ENCODE results near the gene C1S.
"Not testable (repeated sequence)": the region's sequence is repeated elsewhere in the genome, so short reads cannot be mapped to it uniquely, and the experiment has no call there.

The C1S gene

DNA sequence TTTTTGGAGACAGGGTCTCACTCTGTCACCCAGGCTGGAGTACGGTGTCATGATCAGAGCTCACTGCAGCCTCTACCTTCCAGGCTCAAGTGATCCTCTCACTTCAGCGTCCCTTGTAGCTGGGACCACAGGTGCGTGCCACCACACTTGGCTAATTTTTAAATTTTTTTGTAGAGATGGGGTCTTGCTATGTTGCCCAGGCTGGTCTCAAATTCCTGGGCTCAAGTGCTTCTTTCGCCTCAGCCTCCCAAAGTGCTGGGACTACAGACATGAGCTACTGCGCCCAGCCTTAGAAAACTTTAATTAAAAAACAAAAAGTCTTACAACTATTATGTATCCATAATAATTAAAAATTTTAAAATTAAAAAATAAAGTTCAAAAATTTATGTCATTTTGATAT is 46.7 kb downstream of the C1S start:
- DNase-seq = not testable (repeated sequence)

DNA sequence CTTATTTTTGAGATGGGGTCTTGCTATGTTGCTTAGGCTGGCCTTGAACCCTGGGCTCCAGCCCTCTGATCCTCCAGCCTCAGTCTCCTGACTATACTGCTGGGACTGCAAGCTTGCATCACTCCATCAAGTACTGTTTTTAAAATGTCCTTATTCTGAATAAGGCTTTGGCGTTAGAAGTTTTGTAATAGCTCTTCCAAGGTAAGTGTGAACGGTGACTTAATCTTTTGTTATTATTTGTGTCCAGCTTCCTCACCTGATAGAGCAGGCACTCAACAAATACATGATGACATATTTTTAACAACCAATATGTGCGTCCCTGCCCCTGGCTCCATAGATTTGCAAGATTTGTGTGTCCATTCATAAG is 47.1 kb downstream of the C1S start:
- DNase-seq = peak in 1 of 2 experiments; percentile 2

DNA sequence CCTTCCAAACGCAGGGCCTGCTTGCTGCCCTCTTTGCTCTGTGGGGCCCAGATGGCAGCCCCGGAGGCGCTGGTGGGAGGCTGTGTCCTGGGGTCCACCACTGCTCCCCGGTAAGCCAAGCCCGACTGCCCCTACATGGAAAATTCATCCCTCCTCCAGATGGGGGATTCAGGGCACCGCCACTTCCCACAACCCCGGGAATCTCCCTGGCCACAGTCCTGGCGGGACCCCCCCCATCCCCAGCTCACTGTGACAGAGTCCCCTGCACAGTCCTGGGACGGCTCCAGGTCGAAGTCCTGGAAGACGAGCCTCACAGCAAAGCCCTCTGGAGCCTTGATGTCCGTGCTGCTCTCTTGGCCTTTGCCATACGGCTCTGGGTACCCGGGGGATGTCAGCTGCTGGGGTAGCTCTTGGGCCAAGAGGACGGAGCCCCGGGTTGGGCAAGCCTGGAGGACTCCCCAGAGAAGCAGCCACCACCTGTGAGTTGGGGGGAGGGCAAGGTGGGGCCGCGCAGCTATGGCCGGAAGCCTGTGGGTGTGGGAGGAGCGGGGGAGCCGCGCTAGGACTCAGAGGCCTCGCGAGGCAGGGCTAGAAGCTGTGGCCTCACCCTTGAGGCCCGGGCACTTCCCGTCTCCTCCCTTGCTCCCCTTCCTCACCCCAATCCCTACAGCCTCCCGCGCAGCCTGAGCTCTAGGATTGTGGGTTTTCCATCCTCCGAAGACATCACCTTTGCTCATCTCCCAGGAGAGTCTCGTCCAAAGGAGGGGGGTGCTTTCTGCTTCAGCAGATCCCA is 47.7 kb downstream of the C1S start:
- peak; percentile 43 to 59 for DNase-seq

DNA sequence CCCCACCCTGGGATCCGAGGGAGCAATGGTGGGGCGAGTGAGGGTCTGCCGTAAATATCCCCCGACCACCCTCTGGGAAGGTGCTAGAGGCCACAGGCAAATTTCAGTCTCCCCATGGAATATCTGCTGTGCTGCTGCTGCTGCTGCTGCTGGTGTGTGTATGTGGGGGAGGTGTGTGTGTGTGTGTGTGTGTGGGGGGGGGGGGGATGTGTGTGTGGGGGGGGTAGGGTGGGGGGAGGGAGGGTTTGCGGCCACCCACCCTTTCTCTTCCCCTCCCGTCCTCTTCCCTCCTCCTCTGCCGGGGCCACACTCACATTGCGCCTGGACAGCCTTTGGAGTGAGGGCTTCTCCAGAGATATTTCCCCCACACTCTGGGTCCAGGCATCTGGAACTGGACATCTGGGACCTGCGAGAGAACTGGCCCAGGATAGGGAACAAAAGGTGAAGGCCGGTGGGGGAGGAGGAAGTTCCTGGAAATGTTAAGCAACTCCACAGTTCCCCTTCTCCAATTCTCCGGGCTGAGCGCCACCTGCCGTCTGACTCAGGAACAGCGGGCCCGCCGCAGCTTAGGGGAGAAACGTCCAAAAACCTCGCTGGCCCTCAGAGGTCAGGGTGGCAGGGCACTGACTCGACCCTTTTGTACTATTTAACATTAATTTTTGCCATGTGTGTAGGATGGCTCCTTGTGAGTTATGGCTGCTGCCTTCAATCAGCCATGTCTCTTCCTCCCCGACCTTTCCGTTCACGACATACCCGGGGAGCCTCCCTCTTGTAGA is 48.5 kb downstream of the C1S start, which contains the start of gene C1RL:
C1RL (minus strand) TSS at position 419 of the 776 bp plus-strand sequence; CDS start at position 385, 34 bp downstream.
- peak; percentile 48 to 53 for DNase-seq

DNA sequence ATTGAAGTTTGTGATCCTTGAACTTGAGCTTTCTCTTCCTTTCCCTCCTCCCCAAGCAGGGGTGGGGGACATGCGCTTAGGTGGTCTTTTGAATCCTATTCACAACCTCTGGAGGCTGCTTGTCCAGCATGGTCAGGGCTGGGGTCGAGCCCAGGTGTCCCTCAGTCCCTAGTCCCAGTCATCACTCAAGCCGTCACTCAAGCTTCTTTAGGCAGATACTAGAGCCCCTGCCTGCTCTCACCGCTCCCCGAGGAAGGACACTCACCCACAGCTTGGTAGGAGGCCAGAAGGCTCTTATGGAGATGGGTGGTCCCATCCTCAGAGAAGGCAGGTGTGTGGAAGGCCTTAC is 49.0 kb downstream of the C1S start:
- DNase-seq = no peak

DNA sequence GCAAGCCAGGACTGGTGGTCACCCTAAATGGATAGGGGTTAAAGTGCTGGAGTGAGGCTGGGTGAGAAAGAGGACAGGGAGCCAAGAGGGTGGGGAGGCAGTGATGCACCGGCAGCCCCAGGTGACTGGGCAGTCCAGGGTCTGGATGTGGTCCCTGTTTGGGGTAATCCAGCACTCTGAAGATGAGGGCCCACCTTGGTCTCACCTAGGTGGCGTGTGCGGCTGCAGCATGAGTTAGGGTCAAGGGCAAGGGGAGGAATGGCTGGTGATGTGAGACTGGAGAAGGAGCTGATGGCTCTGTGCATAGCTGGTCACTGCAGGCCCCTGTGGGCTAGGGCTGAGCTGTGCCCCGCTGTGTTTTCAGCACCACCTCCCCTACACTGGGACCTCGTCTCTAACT is 50.1 kb downstream of the C1S start:
- no peak for DNase-seq

DNA sequence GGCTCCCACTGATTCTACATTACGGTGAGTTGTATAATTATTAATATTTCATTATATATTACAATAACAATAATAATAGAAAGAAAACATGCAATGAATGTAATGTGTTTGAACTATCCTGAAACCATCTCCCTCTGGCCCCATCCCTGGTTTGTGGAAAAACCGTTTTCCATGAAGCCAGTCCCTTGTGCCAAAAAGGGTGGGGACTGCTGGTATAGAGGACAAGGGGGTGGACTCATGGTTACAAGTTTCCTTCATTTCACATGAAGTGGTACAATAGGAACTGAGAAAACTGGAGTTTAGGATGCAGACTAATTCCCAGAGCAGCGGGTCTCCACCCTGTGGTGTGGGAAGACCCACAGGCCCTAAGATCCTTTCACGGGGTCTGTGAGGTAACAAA is 51.5 kb downstream of the C1S start:
- DNase-seq = no peak

DNA sequence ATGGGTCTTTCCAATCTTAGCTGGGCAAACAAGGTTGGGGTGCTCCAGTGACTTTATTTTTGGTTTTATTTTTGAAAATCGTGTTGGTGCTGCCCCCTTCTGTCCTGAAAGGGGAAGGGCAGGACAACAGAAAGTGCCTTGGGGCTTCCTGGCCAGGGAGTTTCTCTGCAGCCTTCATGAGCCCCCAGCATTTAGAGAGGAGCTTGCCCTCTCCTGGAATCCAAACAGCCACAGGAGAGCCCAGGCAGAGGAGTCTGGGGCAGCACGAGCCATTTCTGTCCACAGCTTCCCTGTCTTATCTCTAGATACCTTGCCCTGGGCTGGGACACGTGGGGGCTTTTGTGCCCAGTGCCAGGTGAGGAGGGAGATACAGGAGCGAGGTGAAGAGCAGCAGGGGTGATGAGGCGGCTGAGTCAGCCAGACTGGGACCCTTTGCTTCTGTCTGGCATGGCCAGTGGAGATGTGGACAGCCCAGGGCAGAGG is 52.9 kb downstream of the C1S start:
- peak; percentile 26 to 27 for DNase-seq

DNA sequence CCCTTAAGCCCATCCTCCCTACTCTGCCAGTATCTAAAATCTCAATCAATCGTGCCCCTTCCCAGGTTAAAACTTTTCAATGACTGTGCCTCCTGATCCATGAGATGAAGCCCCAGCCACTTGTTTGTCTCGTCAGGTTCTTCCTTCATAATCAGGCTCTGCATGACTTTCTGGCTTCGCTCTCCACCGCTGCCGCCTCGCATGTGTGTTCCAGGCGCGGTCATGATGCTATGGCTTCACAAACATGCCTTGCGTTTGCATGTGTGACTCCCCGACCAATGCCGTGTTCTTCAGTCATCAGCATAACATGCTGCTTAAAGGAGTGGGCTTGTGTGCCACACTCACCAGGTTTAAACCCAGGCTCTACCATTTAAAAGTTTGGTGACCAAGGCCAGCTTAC is 53.5 kb downstream of the C1S start:
- no peak for DNase-seq

DNA sequence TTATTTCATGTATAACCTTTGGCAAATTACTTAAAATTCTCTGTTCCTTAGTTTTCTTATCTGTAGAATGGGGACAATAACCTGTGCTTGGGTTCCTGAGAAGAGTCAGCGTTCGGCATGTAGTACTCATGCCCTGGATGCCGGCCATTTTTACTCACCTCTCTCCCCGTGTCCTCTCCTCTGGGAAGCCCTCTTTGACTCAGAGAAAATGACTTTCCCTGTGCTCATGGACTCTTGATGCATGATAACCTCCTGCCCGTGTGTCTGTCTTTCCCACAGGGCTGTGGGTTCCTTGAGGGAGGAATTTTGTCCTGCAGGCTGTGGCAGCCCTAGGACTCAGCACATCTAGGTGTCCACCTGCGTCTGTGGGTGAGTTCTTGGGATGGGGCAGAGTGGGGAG is 54.3 kb downstream of the C1S start:
- no peak for DNase-seq

DNA sequence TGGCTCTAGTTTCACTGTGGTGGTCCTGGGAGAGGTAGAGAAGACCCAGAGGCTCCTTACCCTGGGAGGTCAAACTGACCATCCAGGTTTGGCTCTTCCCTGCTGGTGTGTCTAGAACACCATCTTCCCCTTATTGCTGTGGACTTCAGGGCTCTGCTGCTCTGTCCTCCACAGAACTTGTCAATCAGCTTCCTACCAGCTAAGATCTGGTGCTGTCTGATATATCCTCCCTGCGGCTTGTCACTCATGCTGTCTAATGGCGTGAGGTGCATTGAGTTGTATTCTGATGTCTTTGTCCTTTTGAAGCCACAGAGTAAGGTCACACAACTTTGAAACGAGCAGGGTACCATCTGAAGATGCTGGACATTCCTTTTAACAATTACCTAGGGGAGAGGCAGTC is 55.7 kb downstream of the C1S start:
- DNase-seq = no peak

DNA sequence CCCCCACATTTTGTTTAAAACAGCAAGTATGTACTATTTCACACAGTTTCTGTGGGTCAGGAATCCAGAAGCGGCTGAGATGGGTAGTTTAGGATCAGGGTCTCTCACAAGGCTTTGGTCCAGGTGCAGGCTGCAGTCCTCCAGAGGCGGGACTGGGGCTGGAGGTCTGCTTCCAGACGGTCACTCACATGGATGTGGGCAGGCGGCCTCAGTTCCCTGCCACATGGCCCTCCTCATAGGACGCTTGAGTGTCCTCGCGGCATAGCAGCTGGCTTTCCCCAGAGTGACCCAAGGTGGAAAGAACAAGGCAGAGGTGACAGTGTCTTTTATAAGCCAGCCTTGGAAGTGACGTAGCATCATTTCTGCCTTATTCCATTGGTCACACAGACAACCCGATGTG is 56.4 kb downstream of the C1S start:
- DNase-seq = no peak

DNA sequence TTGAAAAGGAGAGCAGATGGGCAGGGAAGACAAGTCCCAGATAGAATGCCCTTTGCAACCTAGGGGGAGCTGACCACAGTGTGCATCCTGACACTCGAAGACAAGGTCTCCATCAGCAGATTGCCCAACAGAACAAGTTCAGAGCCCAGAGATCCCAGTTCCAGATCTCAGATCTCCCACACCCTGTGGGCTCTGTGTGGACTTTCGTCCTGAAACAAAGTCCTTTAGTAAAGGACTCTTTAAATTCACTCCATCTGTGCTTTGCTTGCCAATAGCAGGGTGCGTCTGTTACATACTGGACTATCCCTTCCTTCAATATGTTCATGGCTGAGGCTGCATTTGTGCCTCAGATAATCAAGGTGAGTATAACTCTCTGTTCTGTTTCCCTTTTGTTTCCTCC is 57.2 kb downstream of the C1S start:
- no peak for DNase-seq

DNA sequence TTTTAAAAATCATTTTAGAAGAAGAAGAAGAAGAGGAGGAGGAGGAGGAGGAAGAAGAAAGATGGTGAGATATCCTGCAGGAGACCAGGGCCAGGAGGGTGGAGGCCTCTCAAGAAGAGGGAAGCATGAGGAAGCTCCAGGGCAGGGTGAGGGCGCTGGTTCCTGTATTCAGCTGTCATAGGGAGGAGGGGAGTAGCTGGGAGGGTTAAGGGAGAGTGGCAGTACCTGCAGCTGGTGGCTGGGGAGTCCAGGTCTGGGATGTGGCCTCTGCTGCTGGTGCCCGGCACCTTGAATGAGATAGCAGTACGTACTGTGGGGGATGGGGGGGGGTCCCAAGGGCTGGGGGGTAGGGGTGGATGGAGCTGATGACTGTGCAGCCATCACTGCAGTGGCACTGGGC is 58.4 kb downstream of the C1S start:
- DNase-seq = no peak

DNA sequence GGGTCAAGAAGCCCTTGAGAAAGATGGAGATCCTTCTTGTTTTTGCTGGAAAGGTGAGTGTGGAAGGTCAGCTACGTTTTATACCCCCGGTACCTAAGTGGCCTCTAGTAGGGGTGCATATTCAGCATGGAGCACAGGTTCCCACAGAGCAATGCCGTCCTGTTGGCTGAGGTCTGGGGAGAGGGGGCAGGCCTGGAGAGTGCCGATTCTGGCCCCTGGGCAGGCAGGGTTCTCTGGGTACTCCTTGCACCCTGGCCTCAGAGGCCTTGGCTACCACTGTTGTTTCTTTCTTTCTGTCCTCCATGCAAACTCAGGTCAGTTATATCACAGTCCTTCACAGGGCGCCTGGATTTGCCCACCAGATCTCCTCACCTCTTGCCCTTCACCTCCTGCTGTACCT is 59.6 kb downstream of the C1S start:
- no peak for DNase-seq
